HG03039 (cell line): Measurements from ENCODE around the gene SPA17.

Source experiments
- ATAC-seq: cut with Tn5 transposase; IDR thresholded peaks from one replicate; pipeline ENCODE4 v1.9.1; 2021; ENCODE audit warnings: mild to moderate bottlenecking, moderate library complexity; ENCODE audit not compliant: unreplicated experiment

The SPA17 gene

GRCh38 chr11:124722176-124722575 lies 48.5 kb downstream of the SPA17 start:
- no peak for ATAC-seq

GRCh38 chr11:124724979-124725718 lies 51.4 kb downstream of the SPA17 start:
- ATAC-seq: peak; percentile 68

GRCh38 chr11:124725719-124726105 lies 52.0 kb downstream of the SPA17 start:
- ATAC-seq: no peak

- no peak for ATAC-seq
Measured at GRCh38 chr11:124727474-124727873, 53.8 kb downstream of the SPA17 start.

GRCh38 chr11:124728134-124728533 lies 54.4 kb downstream of the SPA17 start:
- ATAC-seq: no peak

- ATAC-seq: no peak
Measured at GRCh38 chr11:124729571-124729970, 55.9 kb downstream of the SPA17 start.

GRCh38 chr11:124732230-124732629 lies 58.5 kb downstream of the SPA17 start:
- no peak for ATAC-seq

GRCh38 chr11:124736736-124737135 lies 63.0 kb downstream of the SPA17 start:
- no peak for ATAC-seq

- ATAC-seq: no peak
Measured at GRCh38 chr11:124737638-124738305, 64.1 kb downstream of the SPA17 start.

GRCh38 chr11:124738713-124739478 lies 65.2 kb downstream of the SPA17 start:
- ATAC-seq: no peak

- ATAC-seq: peak; percentile 93
Measured at GRCh38 chr11:124739479-124740276, 66.0 kb downstream of the SPA17 start, which contains the start of gene NRGN. TSS of gene NRGN (plus strand) at chr11:124739942. CDS start at chr11:124740085, 143 bp downstream.

- peak; percentile 32 for ATAC-seq
Measured at GRCh38 chr11:124740277-124740882, 66.7 kb downstream of the SPA17 start.

- ATAC-seq: no peak
Measured at GRCh38 chr11:124742555-124742954, 68.9 kb downstream of the SPA17 start.

- ATAC-seq: no peak
Measured at GRCh38 chr11:124743050-124743449, 69.3 kb downstream of the SPA17 start.

GRCh38 chr11:124745270-124745834 lies 71.6 kb downstream of the SPA17 start:
- no peak for ATAC-seq

GRCh38 chr11:124745835-124746620 lies 72.3 kb downstream of the SPA17 start:
- no peak for ATAC-seq

GRCh38 chr11:124746621-124747243 lies 73.0 kb downstream of the SPA17 start:
- ATAC-seq: peak; percentile 92
